ENCODE results near the gene SKOR1. TPM values are rescaled to one million over a fixed set of nuclear protein-coding genes. Genes with fewer than 3 reads are reported as not detected.

The SKOR1 gene
- total RNA-seq, 1 donor from 2014 or later = 0.48 TPM

DNA sequence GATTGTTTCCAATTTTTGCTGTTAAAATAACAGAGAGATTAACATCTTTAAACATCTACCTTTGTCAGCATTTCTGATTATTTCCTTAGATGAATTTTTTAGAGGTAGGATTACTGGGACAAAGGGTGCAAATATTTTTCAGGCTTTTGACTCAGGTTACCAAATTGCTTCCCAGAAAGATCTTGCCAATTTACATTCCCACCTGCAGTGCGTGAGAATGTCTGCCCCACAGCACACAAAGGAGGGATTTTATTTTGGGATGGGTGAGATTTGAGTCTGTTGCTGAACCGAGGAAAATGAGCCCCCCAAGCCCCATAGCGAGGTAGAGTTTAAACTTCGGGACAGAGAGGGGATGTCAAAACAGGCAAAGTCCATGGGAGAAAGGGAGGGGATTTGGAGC is 40.5 kb downstream of the SKOR1 start:
- Mint-ChIP-seq H3K27me3 (ENCODE audit: unreplicated experiment) (no peaks in the 10 kb centered on the region), H3K36me3 (ENCODE audit: unreplicated experiment) (no peaks in the 10 kb centered on the region), H3K27ac (ENCODE audit: unreplicated experiment) (peak overlapping the region; percentile 87), H3K4me1 (ENCODE audit: unreplicated experiment) (peaks cover 35% of the 10 kb centered on the region), H3K4me3 (ENCODE audit: unreplicated experiment) (peak overlapping the region; percentile 19), H3K9me3 (ENCODE audit: unreplicated experiment) (no peaks in the 10 kb centered on the region)
- TF ChIP-seq, protein P1, sequence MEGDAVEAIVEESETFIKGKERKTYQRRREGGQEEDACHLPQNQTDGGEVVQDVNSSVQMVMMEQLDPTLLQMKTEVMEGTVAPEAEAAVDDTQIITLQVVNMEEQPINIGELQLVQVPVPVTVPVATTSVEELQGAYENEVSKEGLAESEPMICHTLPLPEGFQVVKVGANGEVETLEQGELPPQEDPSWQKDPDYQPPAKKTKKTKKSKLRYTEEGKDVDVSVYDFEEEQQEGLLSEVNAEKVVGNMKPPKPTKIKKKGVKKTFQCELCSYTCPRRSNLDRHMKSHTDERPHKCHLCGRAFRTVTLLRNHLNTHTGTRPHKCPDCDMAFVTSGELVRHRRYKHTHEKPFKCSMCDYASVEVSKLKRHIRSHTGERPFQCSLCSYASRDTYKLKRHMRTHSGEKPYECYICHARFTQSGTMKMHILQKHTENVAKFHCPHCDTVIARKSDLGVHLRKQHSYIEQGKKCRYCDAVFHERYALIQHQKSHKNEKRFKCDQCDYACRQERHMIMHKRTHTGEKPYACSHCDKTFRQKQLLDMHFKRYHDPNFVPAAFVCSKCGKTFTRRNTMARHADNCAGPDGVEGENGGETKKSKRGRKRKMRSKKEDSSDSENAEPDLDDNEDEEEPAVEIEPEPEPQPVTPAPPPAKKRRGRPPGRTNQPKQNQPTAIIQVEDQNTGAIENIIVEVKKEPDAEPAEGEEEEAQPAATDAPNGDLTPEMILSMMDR (IDR thresholded peaks at IDR 0.05) = no peak
- DNase-seq (ENCODE audit: extremely low spot score, unreplicated experiment) = no peak

DNA sequence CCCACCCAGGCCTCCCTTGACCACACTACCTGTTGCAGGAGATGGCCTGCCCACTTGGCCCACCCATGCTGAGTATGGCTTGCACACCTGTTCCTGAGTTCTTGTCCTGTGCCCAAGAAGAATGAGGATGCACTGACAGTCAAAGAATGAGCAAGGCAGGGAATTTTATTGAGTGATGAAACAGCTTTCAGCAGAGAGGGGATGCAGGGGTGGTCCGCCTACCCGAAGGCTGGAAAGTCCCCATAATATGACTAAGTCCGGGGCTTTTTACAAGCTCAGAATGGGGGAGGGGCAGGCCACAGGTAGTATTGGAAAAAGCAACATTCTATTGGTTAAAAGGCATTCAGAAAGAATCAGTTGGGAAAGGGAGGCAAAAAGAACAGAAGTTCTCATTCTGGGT is 44.4 kb downstream of the SKOR1 start:
- H3K27me3 Mint-ChIP-seq (ENCODE audit: unreplicated experiment) = no peaks in the 10 kb centered on the region
- H3K4me1 Mint-ChIP-seq (ENCODE audit: unreplicated experiment) = peaks cover 19% of the 10 kb centered on the region
- no peak overlapping the region for H3K27ac Mint-ChIP-seq (ENCODE audit: unreplicated experiment)
- no peak for DNase-seq (ENCODE audit: extremely low spot score, unreplicated experiment)
- H3K4me3 Mint-ChIP-seq (ENCODE audit: unreplicated experiment) = no peak overlapping the region
- peaks cover 13% of the 10 kb centered on the region for H3K9me3 Mint-ChIP-seq (ENCODE audit: unreplicated experiment)
- no peaks in the 10 kb centered on the region for H3K36me3 Mint-ChIP-seq (ENCODE audit: unreplicated experiment)
- TF ChIP-seq, protein P1 (IDR thresholded peaks at IDR 0.05) = no peak

DNA sequence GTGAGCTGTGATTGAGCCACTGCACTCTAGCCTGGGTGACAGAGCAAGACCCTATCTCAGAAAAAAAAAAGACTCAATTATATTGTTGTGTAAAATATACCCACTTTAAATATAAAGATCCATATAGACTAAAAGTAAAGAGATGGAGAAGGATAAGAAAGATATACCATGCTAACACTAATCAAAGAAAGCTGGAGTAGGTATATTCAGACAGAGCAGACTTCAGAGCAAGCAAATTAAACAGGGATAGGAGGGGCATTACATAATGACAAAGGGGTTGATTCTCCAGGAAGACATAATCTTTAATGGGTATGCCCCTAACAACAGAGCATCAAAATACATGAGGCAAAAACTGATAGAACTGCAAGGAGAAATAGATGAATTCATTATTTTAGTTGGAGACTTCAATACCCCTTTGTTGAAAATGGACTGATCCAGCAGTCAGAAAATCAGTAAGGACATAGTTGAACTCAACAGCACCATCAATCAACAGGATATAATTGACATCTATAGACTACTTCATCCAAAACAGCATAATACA is 45.6 kb downstream of the SKOR1 start:
- no peaks in the 10 kb centered on the region for H3K27me3 Mint-ChIP-seq (ENCODE audit: unreplicated experiment)
- DNase-seq (ENCODE audit: extremely low spot score, unreplicated experiment) = no peak
- peaks cover 13% of the 10 kb centered on the region for H3K9me3 Mint-ChIP-seq (ENCODE audit: unreplicated experiment)
- H3K36me3 Mint-ChIP-seq (ENCODE audit: unreplicated experiment) = no peaks in the 10 kb centered on the region
- H3K27ac Mint-ChIP-seq (ENCODE audit: unreplicated experiment) = no peak overlapping the region
- no peak overlapping the region for H3K4me3 Mint-ChIP-seq (ENCODE audit: unreplicated experiment)
- TF ChIP-seq, protein P1 (IDR thresholded peaks at IDR 0.05) = no peak
- peaks cover 6% of the 10 kb centered on the region for H3K4me1 Mint-ChIP-seq (ENCODE audit: unreplicated experiment)

DNA sequence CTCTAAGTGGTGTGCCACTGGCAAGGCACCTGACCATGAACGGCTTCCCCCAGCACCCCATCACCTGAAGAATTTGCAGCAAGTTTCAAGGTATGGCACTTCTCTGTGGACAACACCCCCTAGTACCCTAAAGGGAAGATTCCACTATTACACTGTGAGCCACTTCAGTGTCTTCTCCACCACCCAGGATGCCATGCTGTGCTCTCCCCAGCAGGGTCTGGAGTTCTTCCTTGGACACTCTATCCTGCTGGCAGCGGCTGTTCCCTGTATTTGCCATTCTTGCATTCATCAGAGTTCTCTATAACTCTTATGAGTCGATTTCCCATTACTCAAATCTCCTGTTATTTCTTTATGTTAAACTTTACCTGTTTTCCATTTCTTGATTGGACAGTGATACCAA is 48.5 kb downstream of the SKOR1 start:
- peaks cover 13% of the 10 kb centered on the region for H3K9me3 Mint-ChIP-seq (ENCODE audit: unreplicated experiment)
- H3K27ac Mint-ChIP-seq (ENCODE audit: unreplicated experiment) = no peak overlapping the region
- H3K4me3 Mint-ChIP-seq (ENCODE audit: unreplicated experiment) = no peak overlapping the region
- TF ChIP-seq, protein P1 (IDR thresholded peaks at IDR 0.05) = no peak
- H3K4me1 Mint-ChIP-seq (ENCODE audit: unreplicated experiment) = no peaks in the 10 kb centered on the region
- no peaks in the 10 kb centered on the region for H3K36me3 Mint-ChIP-seq (ENCODE audit: unreplicated experiment)
- H3K27me3 Mint-ChIP-seq (ENCODE audit: unreplicated experiment) = no peaks in the 10 kb centered on the region
- peak; percentile 38 for DNase-seq (ENCODE audit: extremely low spot score, unreplicated experiment)

DNA sequence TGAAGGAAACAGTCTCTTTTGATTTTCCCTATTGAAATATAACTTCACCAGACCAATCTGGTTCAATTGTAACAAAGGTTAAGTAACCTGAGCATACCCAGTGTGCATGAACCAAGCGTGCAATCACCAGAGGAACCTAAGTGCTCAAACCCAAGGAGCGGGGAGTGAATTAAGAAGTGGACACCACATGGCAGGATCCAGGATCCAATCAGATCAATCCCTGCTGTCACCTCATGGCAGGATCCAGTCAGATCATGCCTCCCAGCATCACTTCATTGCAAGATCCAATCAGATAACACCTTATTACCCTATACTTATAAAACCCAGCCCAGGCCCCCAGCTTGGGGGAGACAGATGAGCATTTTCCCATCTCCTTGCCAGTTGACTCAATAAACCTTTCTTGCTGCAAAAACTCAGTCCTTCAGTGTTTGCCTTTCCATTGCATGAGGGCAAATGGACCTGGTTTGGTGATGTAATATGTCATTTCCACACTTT is 53.5 kb downstream of the SKOR1 start:
- H3K4me3 Mint-ChIP-seq (ENCODE audit: unreplicated experiment) = no peak overlapping the region
- H3K4me1 Mint-ChIP-seq (ENCODE audit: unreplicated experiment) = peaks cover 26% of the 10 kb centered on the region
- TF ChIP-seq, protein P1 (IDR thresholded peaks at IDR 0.05) = no peak
- H3K27me3 Mint-ChIP-seq (ENCODE audit: unreplicated experiment) = no peaks in the 10 kb centered on the region
- H3K9me3 Mint-ChIP-seq (ENCODE audit: unreplicated experiment) = peaks cover 6% of the 10 kb centered on the region
- no peaks in the 10 kb centered on the region for H3K36me3 Mint-ChIP-seq (ENCODE audit: unreplicated experiment)
- DNase-seq (ENCODE audit: extremely low spot score, unreplicated experiment) = no peak
- H3K27ac Mint-ChIP-seq (ENCODE audit: unreplicated experiment) = no peak overlapping the region

Measured in osteocyte (in vitro differentiated cells).